IMR-90 (cell line): ENCODE measurements around the gene GMEB2. TPM values are rescaled to one million over a fixed set of nuclear protein-coding genes. Genes with fewer than 3 reads are reported as not detected.

Experiments
- ATAC-seq: fragments of 200-7000 bp; cut with Tn5 transposase; 2 replicates; pipeline ENCODE4 v1.9.1; 2020; ENCODE audit warnings: low read depth, mild to moderate bottlenecking, moderate library complexity
- BruUV-seq: library from RNA; stranded (reverse); fragments of 400-500 nt; replicated peaks from 2 replicates; lab custom pipeline; 2021; lab: Mats Ljungman, UMichigan
- CTCF ChIA-PET: fragments of 300-600 bp; formaldehyde crosslinking; extraction: SDS; loops from one replicate; lab custom pipeline; 2021; ENCODE audit warnings: antibody characterized with exemption; lab: Yijun Ruan, JAX
- POLR2A ChIA-PET: fragments of 300-600 bp; sonication (Branson Sonifier 250); formaldehyde crosslinking; loops from one replicate; lab custom pipeline; 2022; ENCODE audit warnings: antibody characterized with exemption; ENCODE audit not compliant: unreplicated experiment; lab: Charles Lee
- DNase-seq: peaks from one replicate; pipeline ENCODE4 v3.0.0; 2013
- H2AFZ ChIP-seq: replicated peaks from 2 replicates; pipeline ENCODE3; 2013; ENCODE audit warnings: low read length, mild to moderate bottlenecking; ENCODE audit not compliant: poor library complexity
- H2AK5ac ChIP-seq: 2 replicates; pipeline ENCODE4 v1.6.1; 2013; ENCODE audit warnings: low read depth, low read length, inconsistent platforms
- H2AK9ac ChIP-seq: replicated peaks from 2 replicates; pipeline ENCODE3; 2013; ENCODE audit warnings: mild to moderate bottlenecking, low read depth, low read length, moderate library complexity; ENCODE audit not compliant: poor library complexity
- H2BK120ac ChIP-seq: 2 replicates; pipeline ENCODE4 v1.6.1; 2013; ENCODE audit warnings: low read depth, low read length, inconsistent platforms
- H2BK15ac ChIP-seq: 3 replicates; pipeline ENCODE4 v1.6.1; 2013; ENCODE audit warnings: low read depth, low read length, inconsistent platforms
- H2BK20ac ChIP-seq: 2 replicates; pipeline ENCODE4 v1.6.1; 2013; ENCODE audit warnings: low read depth, mild to moderate bottlenecking, inconsistent platforms, low read length, moderate library complexity
- H2BK5ac ChIP-seq: 2 replicates; pipeline ENCODE4 v1.6.1; 2013; ENCODE audit warnings: mild to moderate bottlenecking, low read depth, low read length, inconsistent platforms; ENCODE audit not compliant: poor library complexity, severe bottlenecking
- H3K14ac ChIP-seq: replicated peaks from 2 replicates; pipeline ENCODE4 v1.6.1; 2013; ENCODE audit warnings: low read depth, low read length, inconsistent platforms
- H3K18ac ChIP-seq: 2 replicates; pipeline ENCODE4 v1.6.1; 2013; ENCODE audit warnings: low read depth, low read length, control low read depth
- H3K23ac ChIP-seq: 2 replicates; pipeline ENCODE4 v1.6.1; 2013; ENCODE audit warnings: low read depth, low read length, inconsistent platforms
- H3K27ac ChIP-seq: 2 replicates; pipeline ENCODE4 v1.5.1; 2013; ENCODE audit warnings: mild to moderate bottlenecking, control low read depth, low read length; ENCODE audit not compliant: insufficient read depth
- H3K27me3 ChIP-seq: 2 replicates; pipeline ENCODE4 v1.6.1; 2013; ENCODE audit warnings: low read length; ENCODE audit not compliant: control insufficient read depth, insufficient read depth
- H3K36me3 ChIP-seq: 2 replicates; pipeline ENCODE4 v1.6.1; 2013; ENCODE audit warnings: low read length, mixed read lengths; ENCODE audit not compliant: control insufficient read depth, insufficient read depth
- H3K4ac ChIP-seq: 2 replicates; pipeline ENCODE4 v1.6.1; 2013; ENCODE audit warnings: low read depth, low read length, inconsistent platforms
- H3K4me1 ChIP-seq: 2 replicates; pipeline ENCODE4 v1.6.1; 2013; ENCODE audit warnings: low read length, mixed read lengths; ENCODE audit not compliant: control insufficient read depth, insufficient read depth
- H3K4me2 ChIP-seq: 2 replicates; pipeline ENCODE4 v1.6.1; 2013; ENCODE audit warnings: low read depth, mild to moderate bottlenecking, control low read depth, low read length, moderate library complexity
- H3K4me3 ChIP-seq: 2 replicates; pipeline ENCODE4 v1.5.1; 2013; ENCODE audit warnings: low read depth, mild to moderate bottlenecking, control low read depth, low read length, moderate library complexity; ENCODE audit not compliant: insufficient read depth
- H3K56ac ChIP-seq: 2 replicates; pipeline ENCODE4 v1.6.1; 2013; ENCODE audit warnings: low read length, inconsistent platforms; ENCODE audit not compliant: insufficient read depth; ENCODE audit errors: extremely low read depth
- H3K79me1 ChIP-seq, 2 experiments: 2 replicates each; pipeline ENCODE4 v1.6.1; 2013; ENCODE audit warnings: low read length in 2 of 2, inconsistent platforms in 1 of 2, low read depth in 1 of 2
- H3K9ac ChIP-seq: 2 replicates; pipeline ENCODE4 v1.6.1; 2013; ENCODE audit warnings: low read depth, low read length, control low read depth
- H3K9me1 ChIP-seq: 2 replicates; pipeline ENCODE4 v1.6.1; 2013; ENCODE audit warnings: low read length, inconsistent platforms; ENCODE audit not compliant: insufficient read depth
- H3K9me3 ChIP-seq: 2 replicates; pipeline ENCODE4 v1.6.1; 2013; ENCODE audit warnings: low read length; ENCODE audit not compliant: control insufficient read depth, insufficient read depth
- H4K20me1 ChIP-seq: 2 replicates; pipeline ENCODE4 v1.6.1; 2013; ENCODE audit warnings: low read length, inconsistent platforms; ENCODE audit not compliant: insufficient read depth
- H4K5ac ChIP-seq: 2 replicates; pipeline ENCODE4 v1.6.1; 2013; ENCODE audit warnings: mild to moderate bottlenecking, low read depth, low read length, control low read depth
- H4K8ac ChIP-seq, 2 experiments: 2 replicates each; pipeline ENCODE4 v1.6.1; 2013; ENCODE audit warnings: low read depth in 2 of 2, low read length in 2 of 2, control low read depth in 1 of 2, inconsistent platforms in 1 of 2
- H4K91ac ChIP-seq: 2 replicates; pipeline ENCODE4 v1.6.1; 2013; ENCODE audit warnings: low read depth, low read length, inconsistent platforms; ENCODE audit not compliant: insufficient read depth
- MAFK ChIP-seq: IDR thresholded peaks from 2 replicates; pipeline ENCODE4 v1.6.1; 2012; ENCODE audit warnings: low read depth, low read length, improper control_type of control experiment
- WGBS, 2 experiments: methylation state at CpG; one replicate each; pipeline versions ENCODE4 v1.1.5 to v1.1.7; 2013; ENCODE audit warnings: missing lambda C conversion rate in 2 of 2; ENCODE audit not compliant: insufficient read length in 1 of 2; ENCODE audit errors: extremely low coverage in 2 of 2; 5-methylcytosine and 5-hydroxymethylcytosine counted together
- dilution Hi-C: fragments of 300-500 bp; cut with HindIII; formaldehyde crosslinking; loops from one replicate; pipeline ENCODE4 v1.14.3; 2018; ENCODE audit warnings: low sequenced_read_pairs; ENCODE audit not compliant: unreplicated experiment
- in situ Hi-C: fragments of 300-500 bp; cut with MboI; formaldehyde crosslinking; loops from 3 replicates; pipeline ENCODE4 v1.14.3; 2019; ENCODE audit warnings: low sequenced_read_pairs, inconsistent platforms, mixed read lengths
- intact Hi-C: fragments of 100-400 bp; cut with micrococcal nuclease; formaldehyde crosslinking; loops from 2 replicates; pipeline ENCODE4 v1.10.0; 2022
- polyA plus RNA-seq, 3 experiments: library from polyadenylated mRNA; depleted of rRNA; stranded (reverse); fragments of >200 nt; gene quantifications; 2 replicates each; pipeline ENCODE4 v1.2.3, GENCODE V29; 2012; ENCODE audit warnings: low replicate concordance in 1 of 3
- total RNA-seq: library from RNA; depleted of rRNA; stranded (reverse); fragments of >200 nt; gene quantifications from 2 replicates; pipeline ENCODE4 v1.2.3, GENCODE V29; 2012

Gene GMEB2
- total and polyA plus RNA-seq, 2 of the 4 experiments (the other 2 are of a cell fraction), result 5.0 to 10.0 TPM

DNA sequence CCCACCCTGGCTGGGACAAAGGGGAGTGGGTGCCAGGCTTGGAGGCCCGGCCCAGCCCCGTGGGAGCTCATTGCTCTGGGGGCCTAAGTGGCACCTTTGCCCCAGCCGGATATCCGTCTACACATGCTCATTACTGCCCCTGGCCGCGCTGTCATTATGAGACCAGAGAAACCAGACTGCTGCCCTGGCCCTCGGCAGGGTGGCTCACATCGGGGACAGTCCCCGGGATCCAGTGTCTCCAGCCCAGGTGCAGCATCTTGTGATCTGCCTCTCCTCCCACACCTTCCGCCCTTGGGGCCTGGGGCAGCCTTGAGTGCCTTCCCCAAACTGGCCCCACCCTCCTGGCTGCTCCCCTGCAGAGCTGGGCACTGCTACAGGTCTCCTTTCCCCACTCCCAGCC, 84.2 kb downstream of the GMEB2 start:
- in situ Hi-C loops (no loop called here), dilution Hi-C loops (no loop called here), intact Hi-C loops (no loop called here)
- H2AFZ ChIP-seq, result no peak overlapping the region
- H3K4me3 ChIP-seq, result no peak overlapping the region
- H3K27ac ChIP-seq, result no peak overlapping the region
- ChIA-PET POLR2A (no interaction called here), CTCF (no interaction called here)
- BruUV-seq, result no TSS peak
- H3K27me3 ChIP-seq, result peaks cover 24% of the 10 kb centered on the region; the same call in 1 of the 2 replicates
- H2AK9ac ChIP-seq, result no peak overlapping the region
- no peaks in the 10 kb centered on the region for H3K9me3 ChIP-seq
- no peak overlapping the region for H3K23ac ChIP-seq
- H3K79me1 ChIP-seq, result no peaks in the 10 kb centered on the region
- WGBS, 2 experiments, result 71% methylated on average over 9 of the region's 10 CpGs; no CpG with 5 or more reads in 1 of the 2 experiments
- no peak overlapping the region for H2BK20ac ChIP-seq
- H3K4me1 ChIP-seq, result peaks cover 3% of the 10 kb centered on the region; the same call in 1 of the 2 replicates
- no peak for ATAC-seq
- H4K91ac ChIP-seq, result no peak overlapping the region
- H3K4ac ChIP-seq, result no peak overlapping the region
- no peak overlapping the region for H3K18ac ChIP-seq
- no peak overlapping the region for H3K56ac ChIP-seq
- H4K5ac ChIP-seq, result no peak overlapping the region
- no peak overlapping the region for H2BK15ac ChIP-seq
- H2BK120ac ChIP-seq, result no peak overlapping the region
- H2AK5ac ChIP-seq, result no peak overlapping the region
- no peak overlapping the region for H2BK5ac ChIP-seq
- no peaks in the 10 kb centered on the region for H4K20me1 ChIP-seq
- H3K9ac ChIP-seq, result no peak overlapping the region
- no peak overlapping the region for H3K4me2 ChIP-seq
- H4K8ac ChIP-seq, result no peak overlapping the region
- TF ChIP-seq MAFK, result no peak
- H3K36me3 ChIP-seq, result no peaks in the 10 kb centered on the region
- no peak overlapping the region for H3K14ac ChIP-seq
- no peaks in the 10 kb centered on the region for H3K9me1 ChIP-seq
- DNase-seq, result no peak
